Common myeloid progenitor, CD34-positive (primary cell): ENCODE results near the gene MAB21L2.

Experiments used
- CTCF ChIA-PET: fragments of 350-600 bp; sonication (Branson Sonifier 250); formaldehyde crosslinking; loops from one replicate; lab custom pipeline; 2021; ENCODE audit warnings: antibody characterized with exemption; lab: Charles Lee
- POLR2A ChIA-PET: fragments of 350-600 bp; sonication (Branson Sonifier 250); formaldehyde crosslinking; loops from one replicate; lab custom pipeline; 2021; ENCODE audit warnings: antibody characterized with exemption; lab: Charles Lee
- DNase-seq, 3 donors: peaks; one replicate each; pipeline versions ENCODE4 v3.0.0 to v3.0.0-alpha.2; 2013
- H3K27ac ChIP-seq, 2 experiments: 1 replicate in 1 of 2; 2 replicates in 1 of 2; pipeline ENCODE4 v1.7.0; 2013; ENCODE audit warnings: inconsistent platforms in 2 of 2, low read length in 2 of 2, mild to moderate bottlenecking in 2 of 2, low read depth in 1 of 2, moderate library complexity in 1 of 2; ENCODE audit not compliant: severe bottlenecking in 2 of 2, insufficient read depth in 1 of 2, poor library complexity in 1 of 2
- H3K27me3 ChIP-seq, 5 experiments: replicated peaks in 2 of 5; 1 replicate in 3 of 5; 2 replicates in 2 of 5; pipeline versions ENCODE4 v1.6.1 to v1.7.0; 2013; ENCODE audit warnings: low read length in 4 of 5, mild to moderate bottlenecking in 2 of 5, moderate library complexity in 2 of 5, inconsistent platforms in 1 of 5; ENCODE audit not compliant: insufficient read depth in 5 of 5, control insufficient read depth in 4 of 5
- H3K36me3 ChIP-seq, 4 experiments: 1 replicate in 2 of 4; 2 replicates in 2 of 4; pipeline versions ENCODE4 v1.6.1 to v1.7.0; 2013; ENCODE audit warnings: low read length in 3 of 4, control low read depth in 1 of 4, mild to moderate bottlenecking in 1 of 4; ENCODE audit not compliant: control insufficient read depth in 4 of 4, insufficient read depth in 4 of 4
- H3K4me1 ChIP-seq, 4 experiments: 1 replicate in 3 of 4; 2 replicates in 1 of 4; pipeline versions ENCODE4 v1.6.1 to v1.7.1; 2013; ENCODE audit warnings: low read length in 3 of 4, mild to moderate bottlenecking in 3 of 4, control low read depth in 1 of 4, inconsistent platforms in 1 of 4, moderate library complexity in 1 of 4; ENCODE audit not compliant: control insufficient read depth in 4 of 4, insufficient read depth in 4 of 4; ENCODE audit errors: control extremely low read depth in 1 of 4
- H3K4me3 ChIP-seq, 7 experiments: 1 replicate in 4 of 7; 2 replicates in 3 of 7; pipeline versions ENCODE4 v1.5.1 to v1.7.0; 2013; ENCODE audit warnings: mild to moderate bottlenecking in 7 of 7, low read length in 6 of 7, moderate library complexity in 6 of 7, inconsistent platforms in 2 of 7, low read depth in 2 of 7, control low read depth in 1 of 7; ENCODE audit not compliant: insufficient read depth in 4 of 7, control insufficient read depth in 1 of 7; ENCODE audit errors: extremely low read depth in 1 of 7
- H3K9me3 ChIP-seq, 5 experiments: 1 replicate in 4 of 5; 2 replicates in 1 of 5; pipeline versions ENCODE4 v1.6.1 to v1.7.1; 2013; ENCODE audit warnings: low read length in 4 of 5, mild to moderate bottlenecking in 2 of 5, inconsistent platforms in 1 of 5, low read depth in 1 of 5, moderate library complexity in 1 of 5; ENCODE audit not compliant: control insufficient read depth in 4 of 5, insufficient read depth in 2 of 5; ENCODE audit errors: control extremely low read depth in 1 of 5
- WGBS: methylation state at CpG from one replicate; pipeline ENCODE4 v1.1.5; 2013; ENCODE audit not compliant: insufficient coverage; 5-methylcytosine and 5-hydroxymethylcytosine counted together

Gene MAB21L2

DNA sequence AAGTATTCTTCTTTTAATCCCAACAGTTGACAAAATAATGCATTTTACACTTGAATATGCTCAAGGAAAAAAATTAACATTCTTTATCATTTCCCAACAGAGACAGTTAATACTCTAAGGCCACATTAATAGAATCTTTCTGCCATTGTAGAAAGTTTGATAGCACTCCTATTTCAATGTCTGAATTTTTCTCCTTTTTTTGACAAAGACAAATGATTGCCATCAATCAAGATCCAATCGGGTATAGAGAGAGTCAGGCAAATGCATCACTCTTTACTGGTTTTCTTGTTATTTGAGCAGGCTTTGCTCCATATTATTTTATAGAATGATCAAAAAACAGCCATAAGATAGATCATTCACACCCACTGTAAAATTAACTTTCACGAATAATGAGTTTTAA lies 46.1 kb downstream of the MAB21L2 start:
- Histone ChIP-seq H3K9me3 (peaks cover 0 to 7% (median 0%) of the 10 kb centered on the region in 5 experiments), H3K27me3 (no peaks in the 10 kb centered on the region), H3K4me1 (no peaks in the 10 kb centered on the region), H3K36me3 (peaks cover 0 to 2% (median under 1%) of the 10 kb centered on the region in 4 experiments), H3K27ac (no peak overlapping the region), H3K4me3 (no peak overlapping the region)
- no peak for DNase-seq
- CTCF ChIA-PET: interaction anchor here (1.2 kb wide), 1 partner anchor 30 kb away, joined by 3 read pairs; no protein-coding TSS in a partner anchor
- no CpG with 5 or more reads among the region's 2 CpGs for WGBS
- POLR2A ChIA-PET: no interaction called here

DNA sequence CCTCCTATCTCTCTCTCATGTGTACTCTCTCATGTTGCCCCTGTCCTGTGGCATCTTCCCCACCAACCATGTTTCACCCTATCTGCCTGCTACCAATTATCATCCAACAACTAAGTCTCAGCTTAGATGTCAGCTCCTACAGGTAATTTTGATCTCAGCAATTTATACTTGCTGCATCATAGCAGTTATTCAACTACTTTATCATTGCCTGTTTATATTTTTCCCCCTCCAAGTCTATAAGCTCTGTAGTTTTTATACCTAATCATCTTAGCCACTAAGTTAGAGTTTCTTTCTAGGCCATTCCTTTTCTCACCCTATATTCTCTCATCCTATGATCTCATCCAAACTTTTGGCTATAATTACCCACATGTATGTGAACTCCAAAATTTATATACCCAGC lies 50.7 kb downstream of the MAB21L2 start:
- H3K27me3 ChIP-seq: no peaks in the 10 kb centered on the region
- peaks cover 5 to 19% (median 8%) of the 10 kb centered on the region in 5 experiments for H3K9me3 ChIP-seq
- no peaks in the 10 kb centered on the region for H3K4me1 ChIP-seq
- DNase-seq: no peak
- CTCF ChIA-PET: interaction anchor here (1.9 kb wide), 1 partner anchor 11 kb away, joined by 6 read pairs; no protein-coding TSS in a partner anchor
- peaks cover 3 to 18% (median 7%) of the 10 kb centered on the region in 4 experiments for H3K36me3 ChIP-seq
- POLR2A ChIA-PET: no interaction called here
- no peak overlapping the region for H3K4me3 ChIP-seq
- H3K27ac ChIP-seq: no peak overlapping the region
